Measurements from ENCODE around the gene GGTLC1. TPM values are rescaled to one million over a fixed set of nuclear protein-coding genes. Genes with fewer than 3 reads are reported as not detected.
"Not testable (repeated sequence)": the region's sequence is repeated elsewhere in the genome, so short reads cannot be mapped to it uniquely, and the experiment has no call there.

GGTLC1 gene
- total and polyA plus RNA-seq, 2 of the 8 experiments (the other 6 are each of a cell fraction or from before 2014, with no cell fraction given): not detected

DNA sequence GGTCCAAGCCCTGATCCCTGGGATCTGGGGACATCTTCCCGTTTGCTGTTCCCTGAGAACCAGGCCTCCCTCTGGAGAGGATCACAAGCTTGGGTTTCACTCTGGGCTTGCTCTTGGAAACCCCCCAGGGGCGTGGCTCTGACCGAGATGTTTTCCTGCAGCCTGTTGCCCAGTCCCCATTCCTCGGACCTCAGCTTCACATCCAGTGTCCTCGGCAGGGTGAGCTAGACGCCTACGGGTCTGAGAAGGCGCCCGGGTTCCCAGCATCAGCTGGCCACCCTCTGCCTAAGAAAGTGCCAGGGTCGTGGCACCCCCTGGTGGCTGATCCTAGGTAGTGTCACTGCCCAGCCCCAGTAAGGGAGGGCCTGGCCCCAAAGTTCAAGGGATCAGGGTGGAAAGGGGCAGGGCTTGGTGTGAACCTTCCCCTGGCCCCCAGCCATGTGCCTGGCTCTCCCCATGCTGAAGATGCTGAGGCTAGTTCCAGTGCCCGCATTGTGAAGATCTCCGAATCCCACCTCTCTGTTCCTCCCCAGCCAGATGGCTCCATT is 4.0 kb downstream of the GGTLC1 start:
- H3K4ac ChIP-seq (replicated peaks; ENCODE audit: insufficient read length, low read depth, low read length); H3K23me2 ChIP-seq (ENCODE audit: low read depth, low read length); H2BK15ac ChIP-seq (ENCODE audit: low read length); H2AK5ac ChIP-seq (ENCODE audit: low read depth, low read length); H3K27me3 ChIP-seq (replicated peaks in 1 of 4; ENCODE audit: control insufficient read depth in 3 of 4, extremely low read depth in 1 of 4, insufficient read depth in 3 of 4, low read length in 3 of 4); H3K36me3 ChIP-seq (ENCODE audit: control insufficient read depth in 2 of 4, insufficient read depth in 4 of 4, low read length in 3 of 4); H3K79me2 ChIP-seq (ENCODE audit: control insufficient read depth in 1 of 2, insufficient read depth in 2 of 2, low read length in 2 of 2); H4K8ac ChIP-seq (ENCODE audit: extremely low read depth, insufficient read depth, low read length); H3K9me3 ChIP-seq (ENCODE audit: insufficient read depth in 2 of 2, low read depth in 1 of 2, low read length in 1 of 2); H4K20me1 ChIP-seq (replicated peaks in 1 of 2; ENCODE audit: control insufficient read depth in 1 of 2, insufficient read depth in 2 of 2, low read length in 2 of 2); H2BK5ac ChIP-seq (ENCODE audit: low read depth, low read length); H3K79me1 ChIP-seq (ENCODE audit: low read depth, low read length); H2BK20ac ChIP-seq (ENCODE audit: low read length); H3K27ac ChIP-seq (ENCODE audit: low read depth, low read length); H3K9ac ChIP-seq (replicated peaks in 1 of 4; ENCODE audit: extremely low read depth in 1 of 4, low read depth in 3 of 4, low read length in 3 of 4); H3K14ac ChIP-seq (ENCODE audit: insufficient read length); FAIRE-seq; H3K56ac ChIP-seq (replicated peaks; ENCODE audit: insufficient read length, low read depth, low read length); H2AFZ ChIP-seq (ENCODE audit: low read length); H3K4me1 ChIP-seq (replicated peaks in 1 of 4; ENCODE audit: control insufficient read depth in 3 of 4, insufficient read depth in 4 of 4, low read length in 3 of 4); H3K4me3 ChIP-seq (ENCODE audit: extremely low read depth in 1 of 4, insufficient read depth in 2 of 4, low read depth in 3 of 4, low read length in 4 of 4); H3K18ac ChIP-seq (ENCODE audit: extremely low read depth, low read length); H3K23ac ChIP-seq (ENCODE audit: insufficient read length); H4K91ac ChIP-seq (replicated peaks; ENCODE audit: insufficient read length, low read length); H2BK120ac ChIP-seq (replicated peaks; ENCODE audit: low read depth, low read length); H3K4me2 ChIP-seq (ENCODE audit: insufficient read depth in 1 of 2, low read depth in 2 of 2, low read length in 2 of 2); H2BK12ac ChIP-seq (ENCODE audit: low read depth, low read length); POLR2A ChIA-PET (ENCODE audit: partially characterized antibody); H4K5ac ChIP-seq (ENCODE audit: insufficient read length, low read depth, low read length): not testable (repeated sequence)
- WGBS, 2 experiments (ENCODE audit: extremely low coverage in 1 of 2, insufficient coverage in 1 of 2, insufficient read length in 1 of 2, insufficient replicate concordance in 2 of 2, low coverage in 1 of 2, low lambda C conversion rate in 2 of 2, missing lambda C conversion rate in 1 of 2): 79% methylated on average over 6 of the region's 12 CpGs; no CpG with 5 or more reads in 1 of the 2 experiments
- CTCF ChIA-PET (ENCODE audit: partially characterized antibody): interaction anchor here (0.6 to 1.8 kb wide), 2 partner anchors 47 to 1059 kb away, joined by 3 to 7 read pairs; no protein-coding TSS in a partner anchor
- DNase-seq (ENCODE audit: low read depth in 1 of 2, low spot score in 2 of 2): peak in 1 of 2 experiments; percentile 52

All from H1 (cell line).